ENCODE data around the gene SYNPR.
"Not testable (repeated sequence)": the region's sequence is repeated elsewhere in the genome, so short reads cannot be mapped to it uniquely, and the experiment has no call there.

Gene SYNPR

DNA sequence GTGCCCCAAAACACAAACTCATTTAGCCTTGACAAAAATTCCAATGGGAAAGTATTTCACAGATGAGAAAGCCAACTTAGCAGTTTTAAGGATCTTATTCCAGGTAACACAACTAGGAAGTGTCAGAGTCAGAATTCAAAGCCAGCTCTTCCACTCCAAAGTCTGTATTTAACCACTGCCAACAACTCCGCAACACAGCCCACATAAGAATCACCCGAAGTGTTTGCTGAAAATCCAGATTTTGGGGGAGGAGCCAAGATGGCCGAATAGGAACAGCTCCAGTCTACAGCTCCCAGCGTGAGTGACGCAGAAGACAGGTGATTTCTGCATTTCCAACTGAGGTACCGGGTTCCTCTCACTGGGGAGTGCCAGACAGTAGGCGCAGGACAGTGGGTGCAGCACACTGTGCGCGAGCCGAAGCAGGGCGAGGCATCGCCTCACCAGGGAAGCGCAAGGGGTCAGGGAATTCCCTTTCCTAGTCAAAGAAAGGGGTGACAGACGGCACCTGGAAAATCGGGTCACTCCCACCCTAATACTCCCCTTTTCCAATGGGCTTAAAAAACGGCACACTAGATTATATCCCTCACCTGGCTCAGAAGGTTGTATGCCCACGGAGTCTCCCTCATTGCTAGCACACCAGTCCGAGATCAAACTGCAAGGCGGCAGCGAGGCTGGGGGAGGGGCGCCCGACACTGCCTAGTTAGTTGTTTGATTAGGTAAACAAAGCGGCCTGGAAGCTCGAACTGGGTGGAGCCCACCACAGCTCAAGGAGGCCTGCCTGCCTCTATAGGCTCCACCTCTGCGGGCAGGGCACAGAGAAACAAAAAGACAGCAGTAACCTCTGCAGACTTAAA is 367.0 kb downstream of the SYNPR start:
- not testable (repeated sequence) for H3K36me3 Mint-ChIP-seq (ENCODE audit: low read depth); H3K4me1 Mint-ChIP-seq (ENCODE audit: low read depth); H3K27me3 Mint-ChIP-seq; DNase-seq; H3K27ac Mint-ChIP-seq; H3K4me3 Mint-ChIP-seq; H3K9me3 Mint-ChIP-seq

DNA sequence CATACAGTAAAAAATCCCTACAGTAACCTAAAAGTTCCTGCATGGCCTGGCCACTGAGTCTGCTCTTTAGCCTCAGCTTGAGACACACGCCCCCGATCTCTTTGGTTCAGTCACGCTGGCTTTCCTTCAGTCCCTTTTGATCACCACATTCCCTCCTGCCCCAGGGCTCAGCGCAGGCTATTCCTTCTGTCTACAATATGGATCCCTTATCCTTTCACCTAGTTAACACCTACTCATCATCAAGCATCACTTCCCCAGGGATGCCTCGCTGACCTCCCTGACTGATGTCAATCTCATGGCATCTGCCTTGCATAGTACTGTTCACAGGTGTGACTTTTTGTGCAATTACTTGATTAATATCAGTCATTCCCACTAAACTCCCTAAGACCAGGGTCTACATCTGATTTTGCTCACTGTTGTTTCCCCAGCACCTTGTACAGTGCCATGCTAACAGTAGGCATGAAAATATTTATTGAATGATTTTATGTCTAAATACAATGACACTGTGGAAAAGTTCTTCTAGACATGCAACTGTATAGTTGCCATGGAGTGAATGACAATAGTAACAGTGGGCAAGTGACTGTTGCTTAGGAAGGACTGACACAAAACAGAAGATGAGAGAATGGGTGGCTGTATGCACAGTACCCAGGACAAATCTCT is 374.1 kb downstream of the SYNPR start, which contains the start of gene SNTN:
SNTN (plus strand) TSS at position 610 of the 660 bp plus-strand sequence; CDS start at position 623, 13 bp downstream.
- Mint-ChIP-seq H3K4me3 (no peak within 1 kb of the TSS), H3K36me3 (ENCODE audit: low read depth) (no peaks in the 10 kb centered on the region), H3K4me1 (ENCODE audit: low read depth) (no peaks in the 10 kb centered on the region), H3K9me3 (no peaks in the 10 kb centered on the region), H3K27me3 (no peaks in the 10 kb centered on the region), H3K27ac (no peak within 1 kb of the TSS)
- DNase-seq, result no peak

- no peak overlapping the region for H3K4me3 Mint-ChIP-seq
- no peaks in the 10 kb centered on the region for H3K9me3 Mint-ChIP-seq
- no peak overlapping the region for H3K27ac Mint-ChIP-seq
- H3K36me3 Mint-ChIP-seq (ENCODE audit: low read depth), result no peaks in the 10 kb centered on the region
- DNase-seq, result no peak
- H3K27me3 Mint-ChIP-seq, result no peaks in the 10 kb centered on the region
- no peaks in the 10 kb centered on the region for H3K4me1 Mint-ChIP-seq (ENCODE audit: low read depth)
Measured at GRCh38 chr3:63654211-63654610, 376.1 kb downstream of the SYNPR start.

- H3K4me3 Mint-ChIP-seq, result no peak overlapping the region
- no peak for DNase-seq
- no peaks in the 10 kb centered on the region for H3K27me3 Mint-ChIP-seq
- no peak overlapping the region for H3K27ac Mint-ChIP-seq
- H3K9me3 Mint-ChIP-seq, result no peaks in the 10 kb centered on the region
- H3K36me3 Mint-ChIP-seq (ENCODE audit: low read depth), result no peaks in the 10 kb centered on the region
- no peaks in the 10 kb centered on the region for H3K4me1 Mint-ChIP-seq (ENCODE audit: low read depth)
Measured at GRCh38 chr3:63654931-63655330, 376.8 kb downstream of the SYNPR start.

GRCh38 chr3:63655519-63655918 is 377.4 kb downstream of the SYNPR start:
- H3K4me3 Mint-ChIP-seq, result no peak overlapping the region
- no peaks in the 10 kb centered on the region for H3K36me3 Mint-ChIP-seq (ENCODE audit: low read depth)
- no peaks in the 10 kb centered on the region for H3K9me3 Mint-ChIP-seq
- no peak overlapping the region for H3K27ac Mint-ChIP-seq
- H3K4me1 Mint-ChIP-seq (ENCODE audit: low read depth), result no peaks in the 10 kb centered on the region
- no peak for DNase-seq
- no peaks in the 10 kb centered on the region for H3K27me3 Mint-ChIP-seq

- DNase-seq, result no peak
- no peak overlapping the region for H3K4me3 Mint-ChIP-seq
- H3K27ac Mint-ChIP-seq, result no peak overlapping the region
- H3K27me3 Mint-ChIP-seq, result no peaks in the 10 kb centered on the region
- no peaks in the 10 kb centered on the region for H3K9me3 Mint-ChIP-seq
- no peaks in the 10 kb centered on the region for H3K36me3 Mint-ChIP-seq (ENCODE audit: low read depth)
- H3K4me1 Mint-ChIP-seq (ENCODE audit: low read depth), result no peaks in the 10 kb centered on the region
Measured at GRCh38 chr3:63656786-63657185, 378.7 kb downstream of the SYNPR start.

- H3K27me3 Mint-ChIP-seq, result no peaks in the 10 kb centered on the region
- no peak overlapping the region for H3K4me3 Mint-ChIP-seq
- no peaks in the 10 kb centered on the region for H3K4me1 Mint-ChIP-seq (ENCODE audit: low read depth)
Measured at GRCh38 chr3:63661242-63661641, 383.1 kb downstream of the SYNPR start.

DNA sequence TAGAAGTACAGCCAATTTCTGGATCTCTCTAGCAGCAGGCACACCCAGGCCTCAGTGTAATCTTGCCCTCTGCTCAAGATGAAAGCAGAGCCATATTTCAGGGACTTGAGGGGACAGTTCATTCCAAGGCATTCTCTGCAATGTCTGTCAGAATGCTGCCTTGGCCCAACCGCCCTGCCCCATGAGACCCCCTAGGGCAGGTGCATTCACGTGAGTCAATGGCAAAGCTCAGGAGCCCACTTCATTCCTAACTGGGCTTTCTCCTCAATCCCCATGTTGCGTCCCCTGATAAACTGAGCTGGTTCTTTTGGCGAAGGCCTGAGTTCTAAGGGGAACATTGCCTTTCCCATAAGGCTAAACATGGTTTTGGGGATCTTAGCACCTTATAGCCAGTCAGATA is 383.9 kb downstream of the SYNPR start:
- Mint-ChIP-seq H3K36me3 (ENCODE audit: low read depth) (no peaks in the 10 kb centered on the region), H3K27ac (no peak overlapping the region), H3K27me3 (no peaks in the 10 kb centered on the region), H3K9me3 (no peaks in the 10 kb centered on the region), H3K4me1 (ENCODE audit: low read depth) (no peaks in the 10 kb centered on the region), H3K4me3 (no peak overlapping the region)
- DNase-seq, result no peak

More at GRCh38 chr3:63661242-63661641, 383.1 kb downstream of the SYNPR start:
- H3K9me3 Mint-ChIP-seq, result no peaks in the 10 kb centered on the region
- DNase-seq, result no peak
- H3K36me3 Mint-ChIP-seq (ENCODE audit: low read depth), result no peaks in the 10 kb centered on the region
- no peak overlapping the region for H3K27ac Mint-ChIP-seq

DNA sequence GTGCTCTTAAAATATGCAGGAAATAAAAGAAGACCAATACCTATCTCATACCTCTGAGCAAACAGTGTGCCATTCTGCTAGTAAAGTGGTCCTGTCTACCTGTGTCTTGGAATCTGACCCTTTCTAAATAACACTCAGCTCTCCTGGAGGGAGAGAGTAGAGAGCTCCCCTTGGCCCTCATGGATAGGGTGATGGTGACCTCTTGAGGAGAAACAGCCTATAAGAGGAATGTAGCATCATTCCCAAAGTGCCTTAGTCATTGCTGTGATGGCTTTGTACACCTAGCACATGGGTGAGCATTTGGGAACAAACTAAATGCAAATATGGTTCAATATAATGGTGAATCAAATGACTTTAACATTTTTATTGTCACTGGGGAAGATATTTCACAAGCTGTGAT is 384.4 kb downstream of the SYNPR start:
- no peak overlapping the region for H3K27ac Mint-ChIP-seq
- H3K4me3 Mint-ChIP-seq, result no peak overlapping the region
- no peak for DNase-seq
- H3K36me3 Mint-ChIP-seq (ENCODE audit: low read depth), result no peaks in the 10 kb centered on the region
- H3K27me3 Mint-ChIP-seq, result no peaks in the 10 kb centered on the region
- H3K9me3 Mint-ChIP-seq, result no peaks in the 10 kb centered on the region
- no peaks in the 10 kb centered on the region for H3K4me1 Mint-ChIP-seq (ENCODE audit: low read depth)

Data from activated T-cell treated with anti-CD3 and anti-CD28 coated beads, Interleukin-2, amount 50 U/mL, for 24 hours (primary cell).